OCI-LY7 (cell line): ENCODE measurements around the gene BMPR1B. TPM values are rescaled to one million over a fixed set of nuclear protein-coding genes. Genes with fewer than 3 reads are reported as not detected.

Experiments used
- BruUV-seq: library from RNA; stranded (reverse); fragments of 400-500 nt; replicated peaks from 2 replicates; lab custom pipeline; 2021; lab: Mats Ljungman, UMichigan
- CTCF ChIA-PET: fragments of 300-600 bp; sonication (Branson Sonifier 250); formaldehyde crosslinking; loops from one replicate; lab custom pipeline; 2022; ENCODE audit warnings: antibody characterized with exemption; ENCODE audit not compliant: unreplicated experiment; lab: Charles Lee
- POLR2A ChIA-PET: fragments of 300-600 bp; sonication (Branson Sonifier 250); formaldehyde crosslinking; loops from one replicate; lab custom pipeline; 2022; ENCODE audit warnings: antibody characterized with exemption; lab: Charles Lee
- DNase-seq: peaks from one replicate; pipeline ENCODE4 v3.0.0-alpha.2; 2015; ENCODE audit warnings: low spot score
- H2AFZ ChIP-seq: fragments of 200-600 bp; sonication (generic), shearing (Covaris generic); 2 replicates; pipeline ENCODE4 v1.6.1; 2014; ENCODE audit warnings: mild to moderate bottlenecking, antibody characterized with exemption, low read length, moderate library complexity
- H3K27ac ChIP-seq: fragments of 200-600 bp; sonication (generic); 2 replicates; pipeline ENCODE4 v1.5.1; 2014; ENCODE audit warnings: mixed run types, low read depth, mild to moderate bottlenecking, moderate library complexity, low read length, inconsistent platforms; ENCODE audit not compliant: poor library complexity, severe bottlenecking
- H3K36me3 ChIP-seq: fragments of 200-600 bp; sonication (generic); 2 replicates; pipeline ENCODE4 v1.6.1; 2014; ENCODE audit warnings: mild to moderate bottlenecking, antibody characterized with exemption, low read length, moderate library complexity, mixed read lengths; ENCODE audit not compliant: insufficient read depth
- H3K4me1 ChIP-seq: fragments of 200-600 bp; sonication (generic); 2 replicates; pipeline ENCODE4 v1.5.1; 2014; ENCODE audit warnings: mild to moderate bottlenecking, low read length; ENCODE audit not compliant: insufficient read depth, poor library complexity, severe bottlenecking
- H3K4me2 ChIP-seq: fragments of 200-600 bp; sonication (generic); 2 replicates; pipeline ENCODE4 v1.6.1; 2014; ENCODE audit warnings: mild to moderate bottlenecking, low read length
- H3K4me3 ChIP-seq: fragments of 200-600 bp; sonication (generic); 2 replicates; pipeline ENCODE4 v1.5.1; 2014; ENCODE audit warnings: mild to moderate bottlenecking, low read depth, low read length; ENCODE audit not compliant: poor library complexity, severe bottlenecking
- H3K79me2 ChIP-seq: fragments of 200-600 bp; sonication (generic); 2 replicates; pipeline ENCODE4 v1.6.1; 2016; ENCODE audit warnings: low read depth, mild to moderate bottlenecking, low read length, moderate library complexity, mixed read lengths; ENCODE audit not compliant: insufficient read depth
- H3K9me2 ChIP-seq: fragments of 200-600 bp; sonication (generic); 2 replicates; pipeline ENCODE4 v1.6.1; 2016; ENCODE audit warnings: mild to moderate bottlenecking, low read length, mixed read lengths; ENCODE audit not compliant: insufficient read depth
- H3K9me3 ChIP-seq: fragments of 200-600 bp; sonication (generic); 2 replicates; pipeline ENCODE4 v1.6.1; 2014; ENCODE audit warnings: mild to moderate bottlenecking, mixed run types, low read length, mixed read lengths
- H4K20me1 ChIP-seq: fragments of 200-600 bp; sonication (generic); 2 replicates; pipeline ENCODE4 v1.6.1; 2014; ENCODE audit warnings: mild to moderate bottlenecking, antibody characterized with exemption, low read length, moderate library complexity, mixed read lengths; ENCODE audit not compliant: insufficient read depth
- CTCF ChIP-seq: fragments of 200-600 bp; sonication (generic); conservative IDR thresholded peaks from 2 replicates; pipeline ENCODE4 v1.5.1; 2014; ENCODE audit warnings: mild to moderate bottlenecking, antibody characterized with exemption, low read length, moderate library complexity, mixed read lengths
- EZH2phosphoT487 ChIP-seq: fragments of 200-600 bp; sonication (generic); IDR thresholded peaks from 2 replicates; pipeline ENCODE4 v1.6.1; 2018; ENCODE audit warnings: low read depth, borderline replicate concordance, mild to moderate bottlenecking, mixed run types, antibody characterized with exemption, low read length, moderate library complexity, mixed read lengths
- intact Hi-C: fragments of 100-400 bp; cut with micrococcal nuclease; formaldehyde crosslinking; loops from one replicate; pipeline ENCODE4 v1.10.0; 2022; ENCODE audit not compliant: unreplicated experiment
- total RNA-seq, 2 experiments: library from RNA; depleted of rRNA in 1 of 2; stranded (reverse); fragments of >200 nt in 1 of 2; shearing (Covaris generic) in 1 of 2; gene quantifications; 2 replicates each; pipeline ENCODE4 v1.2.3, GENCODE V29; 2014 to 2022

Gene BMPR1B
- total RNA-seq, 2 experiments from 2014 or later: not detected

GRCh38 chr4:94929696-94930095 lies 171.9 kb downstream of the BMPR1B start:
- H3K79me2 ChIP-seq: no peaks in the 10 kb centered on the region
- no peak overlapping the region for H2AFZ ChIP-seq
- DNase-seq: no peak
- no peaks in the 10 kb centered on the region for H4K20me1 ChIP-seq
- CTCF ChIA-PET: no interaction called here
- H3K9me3 ChIP-seq: no peaks in the 10 kb centered on the region
- intact Hi-C loops: no loop called here
- no peak overlapping the region for H3K4me2 ChIP-seq
- H3K4me1 ChIP-seq: no peaks in the 10 kb centered on the region
- no TSS peak for BruUV-seq
- no peaks in the 10 kb centered on the region for H3K9me2 ChIP-seq
- POLR2A ChIA-PET: no interaction called here
- H3K4me3 ChIP-seq: no peak overlapping the region
- H3K36me3 ChIP-seq: no peaks in the 10 kb centered on the region
- no peak overlapping the region for H3K27ac ChIP-seq
- no peak for TF ChIP-seq CTCF
- no peak for TF ChIP-seq EZH2phosphoT487

- ChIA-PET POLR2A (interaction anchor here (0.6 kb wide), 1 partner anchor 51 kb away, joined by 7 read pairs; no protein-coding TSS in a partner anchor), CTCF (no interaction called here)
- Histone ChIP-seq H3K9me2 (no peaks in the 10 kb centered on the region), H3K4me3 (no peak overlapping the region), H3K79me2 (no peaks in the 10 kb centered on the region), H3K4me2 (no peak overlapping the region), H3K9me3 (no peaks in the 10 kb centered on the region), H4K20me1 (no peaks in the 10 kb centered on the region), H3K36me3 (no peaks in the 10 kb centered on the region), H3K4me1 (no peaks in the 10 kb centered on the region), H3K27ac (no peak overlapping the region), H2AFZ (no peak overlapping the region)
- intact Hi-C loops: no loop called here
- BruUV-seq: no TSS peak
- DNase-seq: no peak
- TF ChIP-seq EZH2phosphoT487 (no peak), CTCF (no peak)
Observed at GRCh38 chr4:94931626-94932025, 173.9 kb downstream of the BMPR1B start.

GRCh38 chr4:94932366-94932765 lies 174.6 kb downstream of the BMPR1B start:
- Histone ChIP-seq H3K27ac (no peak overlapping the region), H3K9me2 (no peaks in the 10 kb centered on the region), H3K79me2 (no peaks in the 10 kb centered on the region), H3K4me1 (no peaks in the 10 kb centered on the region), H2AFZ (no peak overlapping the region), H3K36me3 (no peaks in the 10 kb centered on the region), H3K4me2 (no peak overlapping the region), H4K20me1 (no peaks in the 10 kb centered on the region), H3K9me3 (no peaks in the 10 kb centered on the region), H3K4me3 (no peak overlapping the region)
- intact Hi-C loops: no loop called here
- CTCF ChIA-PET: no interaction called here
- POLR2A ChIA-PET: no interaction called here
- TF ChIP-seq CTCF: no peak
- no peak for TF ChIP-seq EZH2phosphoT487
- BruUV-seq: no TSS peak
- DNase-seq: no peak
